Vagina (tissue), 2 donors: ENCODE results near the gene SLC22A13.

Experiments
- POLR2A ChIP-seq, 2 donors: fragments of 450-650 bp; IDR thresholded peaks; one replicate each; pipeline ENCODE4 v1.6.1; 2017; ENCODE audit warnings: antibody characterized with exemption in 2 of 2, mild to moderate bottlenecking in 2 of 2, moderate library complexity in 2 of 2
- TF ChIP-seq, protein P1 (sequence below), 3 experiments: fragments of 450-650 bp in 2 of 3; fragments of 200-600 bp in 1 of 3; sonication (generic) in 1 of 3; IDR thresholded peaks; one replicate each; pipeline ENCODE4 v1.5.1; 2017 to 2019; ENCODE audit warnings: antibody characterized with exemption in 3 of 3, mild to moderate bottlenecking in 2 of 3, moderate library complexity in 2 of 3

DNA sequence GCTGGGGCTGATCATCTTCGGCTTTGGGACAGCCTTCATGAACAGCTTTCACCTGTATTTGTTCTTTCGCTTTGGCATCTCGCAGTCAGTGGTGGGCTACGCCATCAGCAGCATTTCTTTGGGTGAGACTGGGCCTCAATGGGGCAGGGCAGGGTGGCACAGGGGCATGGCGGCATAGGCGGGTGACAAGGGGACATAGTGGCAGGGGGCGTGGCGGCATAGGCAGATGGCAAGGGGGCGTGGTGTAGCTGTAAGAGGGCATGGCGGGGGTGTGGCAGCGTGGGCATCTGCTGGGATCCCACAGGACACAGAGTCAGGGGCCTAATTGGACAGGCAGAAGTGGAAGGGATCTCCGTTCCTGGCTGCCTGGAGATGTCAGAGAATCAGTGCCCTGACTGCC, 42.0 kb downstream of the SLC22A13 start:
- TF ChIP-seq, protein P1, sequence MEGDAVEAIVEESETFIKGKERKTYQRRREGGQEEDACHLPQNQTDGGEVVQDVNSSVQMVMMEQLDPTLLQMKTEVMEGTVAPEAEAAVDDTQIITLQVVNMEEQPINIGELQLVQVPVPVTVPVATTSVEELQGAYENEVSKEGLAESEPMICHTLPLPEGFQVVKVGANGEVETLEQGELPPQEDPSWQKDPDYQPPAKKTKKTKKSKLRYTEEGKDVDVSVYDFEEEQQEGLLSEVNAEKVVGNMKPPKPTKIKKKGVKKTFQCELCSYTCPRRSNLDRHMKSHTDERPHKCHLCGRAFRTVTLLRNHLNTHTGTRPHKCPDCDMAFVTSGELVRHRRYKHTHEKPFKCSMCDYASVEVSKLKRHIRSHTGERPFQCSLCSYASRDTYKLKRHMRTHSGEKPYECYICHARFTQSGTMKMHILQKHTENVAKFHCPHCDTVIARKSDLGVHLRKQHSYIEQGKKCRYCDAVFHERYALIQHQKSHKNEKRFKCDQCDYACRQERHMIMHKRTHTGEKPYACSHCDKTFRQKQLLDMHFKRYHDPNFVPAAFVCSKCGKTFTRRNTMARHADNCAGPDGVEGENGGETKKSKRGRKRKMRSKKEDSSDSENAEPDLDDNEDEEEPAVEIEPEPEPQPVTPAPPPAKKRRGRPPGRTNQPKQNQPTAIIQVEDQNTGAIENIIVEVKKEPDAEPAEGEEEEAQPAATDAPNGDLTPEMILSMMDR (IDR thresholded peaks at IDR 0.05): no peak
- no peak for TF ChIP-seq POLR2A (IDR thresholded peaks at IDR 0.05)
